ENCODE results near the gene SLC38A10.

SLC38A10 gene

DNA sequence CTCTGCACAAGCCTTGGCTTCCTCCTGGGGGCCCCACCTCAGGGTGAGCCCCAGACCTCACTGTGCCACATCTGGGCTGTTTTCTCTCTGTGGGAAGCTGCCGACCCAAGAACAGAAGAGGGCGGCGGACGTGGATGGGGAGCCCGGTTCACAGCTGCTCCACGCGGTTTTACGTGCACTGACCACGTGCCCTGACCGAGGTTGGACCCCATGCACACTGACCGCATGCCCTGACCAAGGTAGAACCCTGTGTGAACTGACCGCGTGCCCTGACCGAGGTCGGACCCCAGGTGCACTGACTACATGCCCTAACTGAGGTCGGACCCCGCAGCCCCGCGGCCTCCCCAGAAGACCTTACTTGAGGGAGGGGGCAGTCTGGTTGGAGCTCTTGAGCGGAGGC, 92.0 kb downstream of the SLC38A10 start:
- no peak overlapping the region for H3K4me3 ChIP-seq (ENCODE audit: low read length)
- DNase-seq (ENCODE audit: low read depth, low spot score), result no peak

DNA sequence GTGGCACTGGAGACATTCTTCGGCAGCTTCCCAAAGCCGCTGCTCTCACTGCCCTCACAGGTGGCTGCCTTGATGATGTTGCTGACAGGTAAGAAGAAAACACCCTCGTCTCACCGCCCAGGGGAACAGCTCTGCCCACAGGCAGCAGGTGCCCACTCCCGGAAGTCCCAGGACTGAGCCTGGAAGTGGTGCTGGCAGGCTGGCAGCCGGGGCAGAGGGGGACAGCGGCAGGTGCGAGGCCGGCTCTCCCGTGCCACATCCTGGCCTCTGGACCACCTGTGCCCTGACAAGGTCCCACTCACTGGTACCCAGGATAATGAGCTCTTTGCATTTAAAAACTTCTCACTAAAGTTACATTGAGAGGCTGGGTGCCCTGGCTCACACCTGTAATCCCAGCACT, 92.8 kb downstream of the SLC38A10 start:
- DNase-seq (ENCODE audit: low read depth, low spot score), result no peak
- H3K4me3 ChIP-seq (ENCODE audit: low read length), result no peak overlapping the region

DNA sequence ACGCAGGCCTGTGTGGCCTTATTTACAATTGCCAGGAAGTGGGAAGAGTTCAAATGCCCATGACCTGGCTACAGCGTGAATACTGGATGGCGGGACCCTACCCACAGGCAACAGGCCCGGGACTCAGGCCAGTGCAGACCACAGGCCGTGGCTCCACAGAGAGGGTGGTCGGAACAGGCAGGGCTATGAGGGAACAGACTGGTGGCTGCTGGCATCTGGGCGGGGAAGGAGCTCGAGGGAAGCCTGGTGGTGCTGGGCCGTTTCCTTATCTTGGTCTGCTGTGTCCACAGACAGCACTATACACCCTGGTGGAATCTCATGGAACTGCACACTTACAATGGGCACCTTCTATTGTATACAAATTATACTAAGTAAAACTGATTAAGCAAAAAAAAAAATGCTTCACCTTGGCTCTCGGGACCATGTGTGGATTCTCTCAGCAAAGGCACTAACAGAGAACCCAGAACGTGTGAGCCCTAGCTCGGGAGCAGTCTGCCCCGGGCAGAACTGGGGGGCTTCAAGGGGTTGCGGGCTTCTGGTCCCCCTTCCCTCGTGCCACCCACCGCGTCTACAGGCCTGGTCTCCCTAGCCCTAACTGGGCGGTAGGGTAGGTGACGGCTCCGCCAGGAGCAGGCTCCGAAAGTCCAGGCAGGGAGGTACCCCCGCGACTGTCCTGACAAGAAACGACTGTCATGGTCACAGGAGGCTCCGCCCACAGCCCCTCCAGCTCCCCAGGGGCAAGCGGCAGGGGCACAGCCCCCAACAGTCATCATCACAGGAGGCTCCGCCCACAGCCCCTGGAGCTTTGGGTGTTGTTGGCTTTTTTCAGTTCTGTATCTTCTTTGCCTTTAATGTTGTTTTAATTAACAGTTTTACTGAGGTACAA, 94.2 kb downstream of the SLC38A10 start:
- DNase-seq (ENCODE audit: low read depth, low spot score), result peak; percentile 58
- H3K4me3 ChIP-seq (ENCODE audit: low read length), result no peak overlapping the region

DNA sequence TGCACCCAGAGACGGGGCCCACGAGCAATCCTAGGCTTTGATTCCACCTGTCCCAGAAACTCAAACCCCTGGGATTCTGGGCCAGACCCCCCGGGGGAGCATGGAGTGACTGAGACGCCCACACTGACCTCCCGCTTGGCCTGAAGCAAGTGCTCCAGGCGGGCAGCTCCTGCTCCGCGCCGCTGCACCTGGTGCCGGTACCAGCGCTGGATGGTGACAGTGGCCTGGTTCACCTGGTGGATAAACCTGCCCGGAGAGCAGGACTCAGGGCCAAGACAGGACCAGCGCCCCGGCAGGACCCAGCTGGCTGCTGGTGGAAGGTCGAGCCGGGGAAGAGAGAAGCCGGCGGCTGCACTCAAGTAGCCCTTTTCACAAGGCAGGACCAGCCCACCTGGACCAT, 94.9 kb downstream of the SLC38A10 start:
- no peak overlapping the region for H3K4me3 ChIP-seq (ENCODE audit: low read length)
- no peak for DNase-seq (ENCODE audit: low read depth, low spot score)

DNA sequence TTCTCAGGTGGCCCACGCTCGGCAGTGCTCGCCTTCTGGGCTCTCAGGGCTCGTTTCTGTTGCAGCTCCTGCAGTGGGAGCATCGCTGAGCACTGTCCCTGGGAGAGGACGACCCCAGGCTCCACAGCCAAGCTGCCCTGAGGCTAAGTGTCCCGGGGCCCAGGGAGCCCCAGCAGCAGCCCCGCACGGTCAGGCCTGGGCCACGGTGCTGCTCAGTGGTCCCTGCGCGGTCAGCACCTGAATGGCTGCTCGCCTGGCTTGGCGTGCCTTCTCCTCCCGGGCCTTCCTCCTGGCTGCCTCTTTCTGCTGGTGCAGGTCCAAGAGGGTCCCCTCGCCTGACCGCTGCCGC, 95.7 kb downstream of the SLC38A10 start:
- no peak for DNase-seq (ENCODE audit: low read depth, low spot score)
- no peak overlapping the region for H3K4me3 ChIP-seq (ENCODE audit: low read length)

DNA sequence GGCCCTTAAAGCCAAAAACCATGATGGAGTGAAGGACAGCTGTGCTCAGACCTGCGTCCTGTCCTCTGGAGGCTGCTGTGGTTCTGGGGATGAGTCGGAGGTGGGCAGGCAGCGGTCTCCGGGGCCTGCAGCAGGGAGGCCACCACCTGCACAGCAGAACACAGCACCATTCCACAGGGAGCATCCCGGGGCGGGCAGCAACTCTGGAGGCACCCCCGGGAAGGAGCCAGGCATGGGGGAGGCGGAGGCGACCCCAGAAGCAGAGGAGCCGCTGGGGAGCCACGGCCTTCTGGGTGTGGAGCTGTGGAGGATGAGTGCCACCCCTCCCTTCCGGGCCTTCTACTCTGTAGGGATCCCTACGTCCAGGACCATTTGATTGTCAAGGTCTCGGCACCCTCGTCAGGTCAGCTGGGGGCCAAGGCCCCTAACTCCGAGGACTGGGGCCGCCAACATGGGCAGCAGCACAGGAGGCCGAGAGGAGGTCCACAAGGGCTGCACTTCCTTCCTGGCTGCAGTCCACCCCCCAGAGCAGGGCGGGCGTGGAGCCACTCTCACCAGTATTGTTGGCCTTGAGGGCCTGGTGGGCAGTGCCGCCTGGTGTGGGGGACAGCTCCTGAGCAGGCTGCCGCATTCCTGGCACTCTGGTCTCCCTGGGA, 96.2 kb downstream of the SLC38A10 start:
- DNase-seq (ENCODE audit: low read depth, low spot score), result no peak
- no peak overlapping the region for H3K4me3 ChIP-seq (ENCODE audit: low read length)

DNA sequence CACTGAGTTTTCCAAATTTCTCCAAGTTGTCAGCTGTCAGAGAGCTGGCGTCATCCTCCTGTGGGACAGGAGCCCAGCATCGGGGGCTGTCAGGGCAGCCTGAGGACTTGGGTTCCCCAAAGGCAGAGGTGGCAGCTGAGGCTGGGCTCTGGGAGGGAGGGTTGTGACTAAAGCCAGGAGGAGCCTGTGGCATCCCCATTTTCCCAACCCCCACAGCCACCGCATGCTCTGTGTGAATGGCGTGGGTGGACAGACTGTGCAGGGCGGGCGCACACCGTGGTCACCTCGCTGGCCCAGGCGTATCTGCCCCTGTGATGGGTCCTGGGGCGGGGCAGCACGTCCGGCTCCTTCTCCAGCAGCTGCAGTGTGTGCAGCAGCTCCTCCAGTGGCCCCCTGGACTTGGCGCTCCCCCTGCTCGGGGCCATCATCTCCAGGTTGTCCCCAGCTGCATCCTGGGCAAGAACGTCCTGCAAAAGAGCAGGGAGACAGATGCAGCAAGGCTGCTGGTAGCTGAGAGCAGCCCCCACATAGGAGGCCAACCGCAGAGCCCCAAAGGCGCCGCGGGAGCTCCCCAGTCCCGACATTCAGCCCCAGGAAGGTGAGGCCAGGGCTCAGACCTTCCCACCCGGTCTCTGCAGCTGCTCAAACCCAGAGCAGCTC, 97.1 kb downstream of the SLC38A10 start:
- DNase-seq (ENCODE audit: low read depth, low spot score), result no peak
- no peak overlapping the region for H3K4me3 ChIP-seq (ENCODE audit: low read length)

DNA sequence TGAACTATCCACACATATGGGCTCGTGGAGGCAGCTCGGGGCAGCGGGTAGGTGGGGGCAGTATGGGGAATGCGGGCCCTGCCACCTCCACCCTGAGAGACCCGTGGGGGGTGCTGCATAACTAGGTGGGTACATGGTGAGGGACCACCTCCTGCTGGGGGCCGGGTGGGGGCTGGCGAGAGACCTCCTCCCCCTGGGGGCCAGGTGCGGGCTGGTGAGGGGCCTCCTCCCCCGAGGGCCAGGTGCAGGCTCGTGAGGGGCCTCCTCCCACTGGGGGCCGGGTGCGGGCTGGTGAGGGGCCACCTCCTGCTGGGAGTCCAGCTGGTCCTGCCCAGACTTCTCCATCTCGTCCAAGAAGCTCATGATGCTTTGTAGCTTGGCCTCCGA, 97.7 kb downstream of the SLC38A10 start:
- H3K4me3 ChIP-seq (ENCODE audit: low read length), result no peak overlapping the region
- DNase-seq (ENCODE audit: low read depth, low spot score), result no peak

DNA sequence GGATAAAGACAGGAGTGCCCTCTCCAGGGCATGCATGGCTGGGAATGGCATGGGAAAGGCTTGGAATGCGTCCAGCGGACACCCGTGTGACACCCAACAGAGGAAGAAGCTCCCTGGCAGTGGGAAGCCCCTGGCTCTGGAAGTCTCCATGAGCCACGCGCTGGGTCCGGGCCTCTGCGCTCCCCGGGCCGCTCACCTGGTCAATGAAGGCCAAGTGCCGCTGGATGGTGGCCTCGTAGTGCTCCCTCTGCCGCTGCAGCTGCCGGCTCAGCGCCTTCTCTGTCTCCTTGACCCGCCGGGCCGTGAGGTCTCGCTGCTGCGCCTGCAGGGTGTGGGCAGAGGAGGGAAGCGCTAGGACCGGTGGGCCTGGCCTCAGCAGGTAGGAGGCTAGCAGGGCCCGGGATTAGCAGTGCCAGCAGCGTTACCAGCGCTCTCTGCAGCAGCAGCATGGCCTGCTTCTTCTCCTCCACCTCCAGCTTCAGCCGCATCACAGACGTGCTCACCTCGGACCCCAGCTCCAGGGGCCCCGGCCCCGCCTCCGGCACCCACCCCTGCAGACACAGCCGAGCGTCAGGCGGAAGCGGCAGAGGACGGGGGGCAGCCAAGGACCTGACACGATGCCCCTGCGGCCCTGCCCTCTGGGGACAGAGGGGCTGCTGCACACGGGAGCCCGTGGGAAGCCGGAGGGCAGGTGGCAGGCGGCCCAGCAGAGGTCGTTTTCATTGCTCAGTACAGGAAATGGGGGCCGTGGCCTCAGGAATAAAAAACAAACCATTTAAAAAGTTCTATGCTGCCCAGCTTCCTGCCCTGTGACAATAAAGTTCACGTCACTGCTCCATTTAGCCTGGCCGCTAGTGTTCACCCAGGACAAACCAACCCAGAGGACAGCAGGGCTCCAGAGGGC, 98.3 kb downstream of the SLC38A10 start:
- DNase-seq (ENCODE audit: low read depth, low spot score), result no peak
- no peak overlapping the region for H3K4me3 ChIP-seq (ENCODE audit: low read length)

DNA sequence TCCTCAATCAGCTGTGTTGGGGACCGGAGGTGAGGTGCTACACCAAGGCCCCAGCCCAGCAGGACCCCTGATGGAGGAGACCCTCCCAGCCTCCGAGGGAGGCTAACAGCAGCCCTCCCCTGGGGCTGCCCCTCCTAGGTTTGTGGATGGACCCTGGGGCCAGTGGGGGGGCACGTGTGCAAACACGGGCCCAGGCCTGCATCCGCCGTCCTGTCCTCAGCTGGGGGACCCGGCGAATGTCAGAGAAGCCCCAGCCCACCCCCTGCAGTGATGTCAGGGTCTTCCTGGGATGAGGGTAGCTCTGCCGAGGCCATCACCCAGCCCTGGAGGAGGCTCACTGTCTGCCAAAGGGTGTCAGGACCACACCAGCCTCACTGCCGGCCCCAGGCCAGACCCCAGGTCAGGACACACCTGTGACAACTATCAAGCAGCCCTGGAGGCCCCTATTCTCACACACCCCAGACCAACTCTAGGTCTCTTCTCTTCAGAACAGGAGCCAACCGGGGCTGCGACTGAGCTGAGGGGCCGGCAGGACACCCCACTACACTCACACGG, 99.1 kb downstream of the SLC38A10 start:
- H3K4me3 ChIP-seq (ENCODE audit: low read length), result no peak overlapping the region
- no peak for DNase-seq (ENCODE audit: low read depth, low spot score)

Measured in Jurkat, Clone E6-1 (cell line).